A673 (cell line): Measurements from ENCODE around the gene ORM1. TPM values are rescaled to one million over a fixed set of nuclear protein-coding genes. Genes with fewer than 3 reads are reported as not detected.
A peak's percentile ranks its signal among the peaks of the same experiment; 100 is the strongest.

Experiments used
- BruUV-seq: library from RNA; stranded (reverse); fragments of 400-500 nt; replicated peaks from 2 replicates; lab custom pipeline; 2021; lab: Mats Ljungman, UMichigan
- CTCF ChIA-PET: fragments of 300-600 bp; sonication (Branson Sonifier 250); formaldehyde crosslinking; loops from one replicate; lab custom pipeline; 2022; ENCODE audit warnings: antibody characterized with exemption; lab: Charles Lee
- POLR2A ChIA-PET: fragments of 300-600 bp; sonication (Branson Sonifier 250); formaldehyde crosslinking; loops from one replicate; lab custom pipeline; 2022; ENCODE audit warnings: antibody characterized with exemption; ENCODE audit not compliant: low non-redundant PET; lab: Charles Lee
- DNase-seq: peaks from one replicate; pipeline ENCODE4 v3.0.0-alpha.2; 2015; ENCODE audit warnings: low spot score
- H3K27ac ChIP-seq: fragments of 200-600 bp; sonication (generic); 2 replicates; pipeline ENCODE4 v1.5.1; 2016; ENCODE audit warnings: mixed run types, low read depth, mild to moderate bottlenecking, mixed read lengths, antibody characterized with exemption, low read length; ENCODE audit not compliant: poor library complexity, severe bottlenecking
- H3K27me3 ChIP-seq: fragments of 200-600 bp; sonication (generic); replicated peaks from 2 replicates; pipeline ENCODE4 v1.6.1; 2017; ENCODE audit warnings: mixed run types, low read depth, mild to moderate bottlenecking, mixed read lengths, antibody characterized with exemption, low read length; ENCODE audit not compliant: insufficient read depth, poor library complexity
- H3K36me3 ChIP-seq: fragments of 200-600 bp; sonication (generic); 2 replicates; pipeline ENCODE4 v1.6.1; 2016; ENCODE audit warnings: mixed run types, mild to moderate bottlenecking, mixed read lengths, antibody characterized with exemption, low read length; ENCODE audit not compliant: insufficient read depth, poor library complexity, severe bottlenecking
- H3K4me1 ChIP-seq: fragments of 200-600 bp; sonication (generic); 2 replicates; pipeline ENCODE4 v1.6.1; 2017; ENCODE audit warnings: mixed run types, mild to moderate bottlenecking, mixed read lengths, antibody characterized with exemption, low read length; ENCODE audit not compliant: insufficient read depth, poor library complexity, severe bottlenecking
- H3K4me3 ChIP-seq: fragments of 200-600 bp; sonication (generic); 2 replicates; pipeline ENCODE4 v1.5.1; 2016; ENCODE audit warnings: low read depth, mixed run types, mild to moderate bottlenecking, mixed read lengths, low read length; ENCODE audit not compliant: poor library complexity, severe bottlenecking
- H3K9me3 ChIP-seq: fragments of 200-600 bp; sonication (generic); 2 replicates; pipeline ENCODE4 v1.6.1; 2016; ENCODE audit warnings: mixed run types, low read depth, mild to moderate bottlenecking, mixed read lengths, antibody characterized with exemption, low read length; ENCODE audit not compliant: poor library complexity, severe bottlenecking
- CTCF ChIP-seq: fragments of 300-800, 200-600 bp; sonication (generic); conservative IDR thresholded peaks from 2 replicates; pipeline ENCODE4 v1.5.1; 2017; ENCODE audit warnings: low read depth, mild to moderate bottlenecking, antibody characterized with exemption, low read length, moderate library complexity, mixed read lengths
- EZH2 ChIP-seq: fragments of 200-600 bp; sonication (generic); IDR thresholded peaks from 2 replicates; pipeline ENCODE4 v1.6.1; 2017; ENCODE audit warnings: borderline replicate concordance, low read depth, mild to moderate bottlenecking, mixed read lengths, antibody characterized with exemption, low read length; ENCODE audit not compliant: poor library complexity, severe bottlenecking
- intact Hi-C: fragments of 100-400 bp; cut with micrococcal nuclease; formaldehyde crosslinking; loops from one replicate; pipeline ENCODE4 v1.10.0; 2022; ENCODE audit not compliant: unreplicated experiment
- total RNA-seq: library from RNA; stranded (reverse); gene quantifications from 2 replicates; pipeline ENCODE4 v1.2.3, GENCODE V29; 2021

The ORM1 gene
- total RNA-seq, 1 experiment from 2014 or later: not detected

DNA sequence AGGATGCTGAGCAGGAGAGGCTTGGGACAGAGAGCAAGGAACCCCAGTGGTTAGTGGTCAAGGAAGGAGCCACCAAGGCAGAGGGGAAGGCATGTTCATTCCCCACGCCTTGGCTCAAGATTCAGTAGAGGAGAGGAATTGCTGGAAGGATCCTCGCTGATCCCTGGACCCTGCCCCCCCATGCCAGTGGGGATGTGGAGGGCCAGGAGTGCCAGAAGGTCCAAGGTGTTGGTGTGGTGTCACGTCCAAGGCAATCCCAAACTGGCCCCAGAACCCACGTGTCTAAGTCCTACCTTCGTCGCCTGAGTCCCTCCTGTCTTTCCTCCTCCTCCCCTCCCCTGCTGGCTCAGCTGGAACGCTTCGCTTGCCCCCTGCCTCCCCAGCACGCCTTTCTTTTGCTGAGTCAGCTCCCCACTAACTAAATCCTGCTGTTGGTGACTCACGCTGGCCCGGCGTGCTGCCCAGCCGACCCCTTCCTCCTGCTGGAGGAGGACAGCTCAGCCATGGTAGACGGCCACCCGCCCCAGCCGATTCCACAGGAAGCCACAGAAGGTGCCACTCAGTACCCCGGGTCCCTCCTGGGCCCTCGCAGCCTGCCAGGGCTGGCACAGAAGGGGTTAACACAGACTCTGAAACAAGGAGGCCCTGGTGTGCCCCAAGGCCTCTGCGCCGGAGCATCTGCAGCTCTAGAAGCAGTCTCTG, 37.6 kb upstream of the ORM1 start:
- Histone ChIP-seq H3K9me3 (no peaks in the 10 kb centered on the region), H3K36me3 (no peaks in the 10 kb centered on the region), H3K4me3 (no peak overlapping the region), H3K27ac (no peak overlapping the region), H3K4me1 (peaks cover 16% of the 10 kb centered on the region), H3K27me3 (no peaks in the 10 kb centered on the region)
- TF ChIP-seq CTCF (no peak), EZH2 (no peak)
- ChIA-PET POLR2A (no interaction called here), CTCF (interaction anchor here (2.0 kb wide), 1 partner anchor 177 kb away, joined by 6 read pairs; no protein-coding TSS in a partner anchor)
- peak; percentile 59 for DNase-seq
- BruUV-seq: no TSS peak
- intact Hi-C loops: no loop called here

DNA sequence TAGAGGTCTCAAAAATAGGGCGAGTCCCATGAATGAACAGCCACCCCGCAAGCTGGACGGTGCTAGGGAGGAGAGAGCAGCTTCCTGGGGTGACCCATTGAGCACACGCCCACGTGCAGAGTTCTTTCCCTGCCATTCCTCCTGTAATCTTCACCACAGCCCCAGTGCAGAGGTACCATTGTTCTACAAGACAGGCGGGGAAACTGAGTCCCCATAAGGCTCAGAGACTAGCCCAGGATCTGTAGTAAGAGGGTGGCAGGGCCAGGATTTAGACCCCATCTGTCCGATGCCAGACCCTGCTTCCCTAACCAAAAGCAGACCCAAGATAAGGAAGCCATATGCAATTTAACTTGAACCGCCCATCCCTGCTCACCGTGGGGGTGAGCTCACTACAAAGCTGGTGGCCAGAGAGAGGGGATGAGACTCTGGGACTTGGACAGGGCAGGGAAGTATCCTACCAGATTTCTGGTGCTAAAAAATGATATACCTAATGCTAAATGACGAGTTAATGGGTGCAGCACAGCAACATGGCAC, 36.7 kb upstream of the ORM1 start:
- no peak for DNase-seq
- Histone ChIP-seq H3K27ac (no peak overlapping the region), H3K27me3 (no peaks in the 10 kb centered on the region), H3K4me3 (no peak overlapping the region), H3K36me3 (no peaks in the 10 kb centered on the region), H3K9me3 (no peaks in the 10 kb centered on the region), H3K4me1 (peaks cover 14% of the 10 kb centered on the region)
- no TSS peak for BruUV-seq
- POLR2A ChIA-PET: no interaction called here
- no peak for TF ChIP-seq CTCF
- no peak for TF ChIP-seq EZH2
- intact Hi-C loops: no loop called here
- CTCF ChIA-PET: interaction anchor here (2.0 kb wide), 1 partner anchor 178 kb away, joined by 6 read pairs; no protein-coding TSS in a partner anchor

DNA sequence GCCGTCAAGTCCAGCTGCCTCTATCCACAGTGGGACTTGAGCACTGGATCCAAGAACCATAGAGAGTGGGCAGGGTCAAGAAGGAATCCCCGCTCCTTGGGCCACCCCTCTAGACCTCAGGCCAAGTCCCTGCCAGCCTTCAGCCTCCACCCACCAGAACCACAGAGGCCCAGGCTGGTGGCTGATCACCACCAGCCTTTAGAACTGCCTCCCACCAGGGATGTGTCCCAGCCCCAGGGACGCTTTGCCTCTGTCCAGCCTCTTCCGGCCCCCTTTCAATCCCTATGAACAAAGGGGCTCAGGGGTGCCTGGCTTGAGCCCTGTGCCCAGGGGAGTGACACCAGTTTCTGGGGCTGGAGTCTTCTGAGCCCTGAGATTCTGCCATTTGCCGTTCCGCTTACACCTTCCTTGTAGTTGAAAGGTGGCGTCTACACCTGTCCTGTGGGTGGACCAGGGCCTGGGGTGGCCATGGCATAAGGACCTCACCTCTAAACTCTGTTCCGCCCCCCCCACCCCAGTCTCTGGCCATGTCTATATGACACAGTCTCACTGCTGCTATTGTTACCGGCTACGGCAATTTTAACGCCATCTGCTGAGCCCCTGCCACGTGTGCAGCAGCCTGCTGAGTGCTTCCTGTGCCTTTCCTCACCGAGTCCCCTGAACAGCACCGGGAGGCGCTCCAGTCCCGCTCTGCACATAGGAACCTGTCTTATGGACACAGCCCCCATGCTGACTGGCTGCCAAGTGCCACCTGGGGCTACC, 35.7 kb upstream of the ORM1 start:
- POLR2A ChIA-PET: no interaction called here
- BruUV-seq: no TSS peak
- CTCF ChIA-PET: interaction anchor here (0.8 to 1.1 kb wide), 2 partner anchors 179 to 205 kb away, joined by 3 to 4 read pairs; no protein-coding TSS in a partner anchor
- intact Hi-C loops: no loop called here
- H3K27ac ChIP-seq: peak overlapping the region; percentile 4
- peaks cover 7% of the 10 kb centered on the region for H3K4me1 ChIP-seq
- peak; percentile 51 for DNase-seq
- no peak for TF ChIP-seq EZH2
- peak; percentile 35; the same call in 1 of the 2 replicates for TF ChIP-seq CTCF
- H3K36me3 ChIP-seq: peaks cover under 1% of the 10 kb centered on the region
- no peak overlapping the region for H3K4me3 ChIP-seq
- no peaks in the 10 kb centered on the region for H3K27me3 ChIP-seq
- H3K9me3 ChIP-seq: no peaks in the 10 kb centered on the region
